IMR-90 (cell line): ENCODE data around the gene COX6A1.

Experiments
- MXI1 ChIP-seq: IDR thresholded peaks from 2 replicates; pipeline ENCODE4 v1.6.1; 2012; ENCODE audit warnings: low read depth, mild to moderate bottlenecking, low read length, moderate library complexity, borderline replicate concordance
- POLR2A ChIP-seq: IDR thresholded peaks from 2 replicates; pipeline ENCODE4 v1.6.1; 2012; ENCODE audit warnings: mild to moderate bottlenecking, low read depth, low read length
- TF ChIP-seq, protein P1 (sequence below): conservative IDR thresholded peaks from 2 replicates; pipeline ENCODE4 v1.5.1; 2012; ENCODE audit warnings: mild to moderate bottlenecking, low read depth, low read length, improper control_type of control experiment

DNA sequence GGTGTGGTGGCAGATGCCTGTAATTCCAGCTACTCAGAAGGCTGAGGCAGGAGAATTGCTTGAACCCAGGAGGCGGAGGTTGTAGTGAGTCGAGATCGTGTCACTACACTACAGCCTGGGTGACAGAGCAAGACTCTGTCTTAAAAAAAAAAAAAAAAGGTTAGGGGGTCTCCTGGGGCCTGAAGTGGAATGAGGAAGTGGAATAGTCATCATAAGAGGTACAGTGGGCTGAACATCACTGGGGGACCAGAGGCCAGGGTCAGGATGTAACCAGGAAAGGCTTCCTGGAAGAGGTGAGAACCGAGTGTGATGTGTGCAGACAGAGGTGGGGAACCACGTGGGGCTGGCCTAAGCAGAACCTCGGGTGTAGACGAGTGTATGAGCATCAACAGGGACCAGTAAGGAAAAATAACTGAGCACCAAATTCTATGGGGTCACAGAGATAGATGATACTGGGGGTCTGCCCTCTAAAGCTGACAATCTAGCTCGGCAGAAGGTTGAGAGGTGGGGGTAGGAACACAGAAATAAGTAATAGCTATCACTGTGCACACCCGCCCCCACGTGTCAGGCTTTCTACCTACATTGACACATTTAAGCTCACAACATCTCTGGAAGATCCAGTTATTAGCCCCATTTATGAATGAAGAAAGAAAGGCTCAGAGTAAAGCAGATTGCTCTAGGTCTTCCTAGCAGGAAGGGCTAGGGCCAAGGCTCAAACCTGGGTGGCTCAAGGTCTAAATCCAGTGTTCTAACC is 5.0 kb upstream of the COX6A1 start:
- TF ChIP-seq, protein P1, sequence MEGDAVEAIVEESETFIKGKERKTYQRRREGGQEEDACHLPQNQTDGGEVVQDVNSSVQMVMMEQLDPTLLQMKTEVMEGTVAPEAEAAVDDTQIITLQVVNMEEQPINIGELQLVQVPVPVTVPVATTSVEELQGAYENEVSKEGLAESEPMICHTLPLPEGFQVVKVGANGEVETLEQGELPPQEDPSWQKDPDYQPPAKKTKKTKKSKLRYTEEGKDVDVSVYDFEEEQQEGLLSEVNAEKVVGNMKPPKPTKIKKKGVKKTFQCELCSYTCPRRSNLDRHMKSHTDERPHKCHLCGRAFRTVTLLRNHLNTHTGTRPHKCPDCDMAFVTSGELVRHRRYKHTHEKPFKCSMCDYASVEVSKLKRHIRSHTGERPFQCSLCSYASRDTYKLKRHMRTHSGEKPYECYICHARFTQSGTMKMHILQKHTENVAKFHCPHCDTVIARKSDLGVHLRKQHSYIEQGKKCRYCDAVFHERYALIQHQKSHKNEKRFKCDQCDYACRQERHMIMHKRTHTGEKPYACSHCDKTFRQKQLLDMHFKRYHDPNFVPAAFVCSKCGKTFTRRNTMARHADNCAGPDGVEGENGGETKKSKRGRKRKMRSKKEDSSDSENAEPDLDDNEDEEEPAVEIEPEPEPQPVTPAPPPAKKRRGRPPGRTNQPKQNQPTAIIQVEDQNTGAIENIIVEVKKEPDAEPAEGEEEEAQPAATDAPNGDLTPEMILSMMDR, result no peak
- no peak for TF ChIP-seq MXI1
- TF ChIP-seq POLR2A, result no peak
